BE2C (cell line): ENCODE results near the gene NPHP4.

ENCODE experiments used
- DNase-seq: peaks from one replicate; pipeline ENCODE4 v3.0.0-alpha.2; 2020
- H3K27me3 ChIP-seq: fragments of 250-450 bp; sonication (Bioruptor Pico); 2 replicates; pipeline ENCODE4 v1.5.1; 2020; ENCODE audit warnings: mild to moderate bottlenecking
- H3K36me3 ChIP-seq: fragments of 250-450 bp; sonication (Bioruptor Pico); 2 replicates; pipeline ENCODE4 v1.5.1; 2020; ENCODE audit warnings: mild to moderate bottlenecking
- H3K4me1 ChIP-seq: fragments of 250-450 bp; sonication (Bioruptor Pico); 2 replicates; pipeline ENCODE4 v1.5.1; 2020
- H3K4me3 ChIP-seq: 2 replicates; pipeline ENCODE4 v1.5.1; 2011; ENCODE audit warnings: low read depth, low read length
- H3K9me3 ChIP-seq: fragments of 250-450 bp; sonication (Bioruptor Pico); 2 replicates; pipeline ENCODE4 v1.5.1; 2020
- CTCF ChIP-seq: IDR thresholded peaks from 2 replicates; pipeline ENCODE4 v1.5.1; 2012; ENCODE audit warnings: mild to moderate bottlenecking, low read depth, low read length

The NPHP4 gene

GRCh38 chr1:5967351-5968160, 24.7 kb downstream of the NPHP4 start:
- Histone ChIP-seq H3K4me3 (no peak overlapping the region), H3K27me3 (no peaks in the 10 kb centered on the region), H3K4me1 (no peaks in the 10 kb centered on the region; the same call in 1 of the 2 replicates), H3K9me3 (no peaks in the 10 kb centered on the region), H3K36me3 (no peaks in the 10 kb centered on the region)
- no peak for TF ChIP-seq CTCF
- DNase-seq: no peak

GRCh38 chr1:5966543-5967205, 25.6 kb downstream of the NPHP4 start:
- H3K4me1 ChIP-seq: no peaks in the 10 kb centered on the region
- peak; percentile 28 for DNase-seq
- TF ChIP-seq CTCF: peak; percentile 16; the same call in 1 of the 2 replicates
- no peaks in the 10 kb centered on the region for H3K9me3 ChIP-seq
- no peak overlapping the region for H3K4me3 ChIP-seq
- H3K27me3 ChIP-seq: no peaks in the 10 kb centered on the region
- H3K36me3 ChIP-seq: no peaks in the 10 kb centered on the region

GRCh38 chr1:5965586-5966131, 26.6 kb downstream of the NPHP4 start:
- TF ChIP-seq CTCF: no peak
- no peaks in the 10 kb centered on the region for H3K4me1 ChIP-seq
- no peaks in the 10 kb centered on the region for H3K9me3 ChIP-seq
- no peak overlapping the region for H3K4me3 ChIP-seq
- no peak for DNase-seq
- peaks cover 2% of the 10 kb centered on the region; the same call in 1 of the 2 replicates for H3K36me3 ChIP-seq
- no peaks in the 10 kb centered on the region for H3K27me3 ChIP-seq

GRCh38 chr1:5962265-5963105, 29.7 kb downstream of the NPHP4 start:
- Histone ChIP-seq H3K4me1 (no peaks in the 10 kb centered on the region), H3K36me3 (peaks cover 2% of the 10 kb centered on the region; the same call in 1 of the 2 replicates), H3K27me3 (no peaks in the 10 kb centered on the region), H3K9me3 (no peaks in the 10 kb centered on the region), H3K4me3 (no peak overlapping the region)
- no peak for TF ChIP-seq CTCF
- no peak for DNase-seq

- peak; percentile 27 for TF ChIP-seq CTCF
- Histone ChIP-seq H3K36me3 (peaks cover 2% of the 10 kb centered on the region; the same call in 1 of the 2 replicates), H3K9me3 (no peaks in the 10 kb centered on the region), H3K27me3 (no peaks in the 10 kb centered on the region), H3K4me1 (no peaks in the 10 kb centered on the region), H3K4me3 (no peak overlapping the region)
- DNase-seq: peak; percentile 58
Measured at GRCh38 chr1:5961601-5962000, 30.6 kb downstream of the NPHP4 start.
